Measurements from ENCODE around the gene GFM1.

Gene GFM1

DNA sequence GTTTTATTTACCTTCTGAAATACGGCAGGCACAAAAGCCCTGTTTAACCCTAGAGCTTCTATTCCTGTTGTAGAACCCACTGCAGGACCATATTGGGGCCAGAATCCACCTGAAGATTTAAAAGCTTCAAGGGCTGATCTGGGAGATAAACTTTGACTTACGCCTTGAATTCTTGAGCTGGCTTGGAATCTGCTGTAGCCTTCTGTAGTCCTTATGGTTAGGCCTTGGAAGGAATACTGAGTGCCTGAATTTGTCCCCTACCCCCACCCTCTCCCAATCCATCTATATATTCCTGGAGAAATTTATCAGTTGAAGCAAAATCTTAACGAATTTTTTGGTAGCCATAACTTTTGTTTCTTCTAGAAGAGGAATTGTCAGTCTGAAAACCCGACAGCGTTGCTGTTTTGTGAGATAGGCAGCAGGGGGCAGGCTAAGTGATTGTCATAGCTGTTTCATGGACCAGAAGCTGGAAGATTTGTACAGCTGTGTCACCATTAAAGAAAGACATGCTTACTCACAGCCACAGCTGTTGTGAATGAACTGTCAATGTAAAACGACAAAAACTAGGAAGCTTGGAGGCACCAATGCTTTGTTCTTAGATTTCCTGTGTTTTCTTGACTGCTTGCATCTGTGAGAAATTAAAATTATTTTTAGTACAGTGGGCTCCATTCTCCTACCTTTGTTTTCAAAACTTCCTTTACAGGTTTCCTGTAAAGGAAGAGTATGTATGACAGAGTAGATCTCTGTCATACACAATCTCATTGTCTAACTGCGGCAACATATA is 15.3 kb downstream of the GFM1 start:
- no peaks in the 10 kb centered on the region for H3K9me3 Mint-ChIP-seq
- H3K27me3 Mint-ChIP-seq, result no peaks in the 10 kb centered on the region
- no peak overlapping the region for H3K27ac Mint-ChIP-seq
- intact Hi-C loops (cut with micrococcal nuclease), result loop anchor here (1.0 to 10.0 kb wide), 3 partner anchors 115 to 605 kb away; no protein-coding TSS in a partner anchor
- H3K4me3 Mint-ChIP-seq, result no peak overlapping the region
- no peaks in the 10 kb centered on the region for H3K4me1 Mint-ChIP-seq (ENCODE audit: low read depth)
- peaks cover 63% of the 10 kb centered on the region for H3K36me3 Mint-ChIP-seq (ENCODE audit: low read depth)

DNA sequence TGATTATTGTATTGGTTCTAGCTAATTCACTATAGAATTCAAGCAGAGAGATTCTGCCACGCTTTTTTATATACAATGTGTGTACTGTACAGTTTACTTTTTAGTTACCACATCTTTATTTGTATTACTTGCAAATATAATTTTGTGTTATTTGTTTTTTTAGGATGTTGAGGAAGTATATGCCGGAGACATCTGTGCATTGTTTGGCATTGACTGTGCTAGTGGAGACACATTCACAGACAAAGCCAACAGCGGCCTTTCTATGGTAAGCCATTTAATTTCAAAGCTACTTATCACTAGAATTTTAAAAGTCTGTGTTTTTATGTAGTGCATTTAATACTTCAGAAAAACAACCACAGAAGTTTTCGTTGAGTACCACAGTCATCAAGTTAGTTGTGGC is 16.4 kb downstream of the GFM1 start:
- intact Hi-C loops (cut with micrococcal nuclease), result no loop called here
- H3K27ac Mint-ChIP-seq, result no peak overlapping the region
- no peaks in the 10 kb centered on the region for H3K9me3 Mint-ChIP-seq
- peaks cover 65% of the 10 kb centered on the region for H3K36me3 Mint-ChIP-seq (ENCODE audit: low read depth)
- H3K4me3 Mint-ChIP-seq, result no peak overlapping the region
- H3K4me1 Mint-ChIP-seq (ENCODE audit: low read depth), result no peaks in the 10 kb centered on the region
- H3K27me3 Mint-ChIP-seq, result no peaks in the 10 kb centered on the region

GRCh38 chr3:158663246-158663645 is 18.9 kb downstream of the GFM1 start:
- H3K9me3 Mint-ChIP-seq, result no peaks in the 10 kb centered on the region
- no peaks in the 10 kb centered on the region for H3K27me3 Mint-ChIP-seq
- intact Hi-C loops (cut with micrococcal nuclease), result no loop called here
- H3K4me1 Mint-ChIP-seq (ENCODE audit: low read depth), result no peaks in the 10 kb centered on the region
- no peak overlapping the region for H3K27ac Mint-ChIP-seq
- peaks cover 51% of the 10 kb centered on the region for H3K36me3 Mint-ChIP-seq (ENCODE audit: low read depth)
- no peak overlapping the region for H3K4me3 Mint-ChIP-seq

- Mint-ChIP-seq H3K4me1 (ENCODE audit: low read depth) (no peaks in the 10 kb centered on the region), H3K9me3 (no peaks in the 10 kb centered on the region), H3K27me3 (no peaks in the 10 kb centered on the region), H3K36me3 (ENCODE audit: low read depth) (peaks cover 57% of the 10 kb centered on the region), H3K4me3 (no peak overlapping the region), H3K27ac (no peak overlapping the region)
- intact Hi-C loops (cut with micrococcal nuclease), result no loop called here
Measured at GRCh38 chr3:158663832-158664231, 19.5 kb downstream of the GFM1 start.

DNA sequence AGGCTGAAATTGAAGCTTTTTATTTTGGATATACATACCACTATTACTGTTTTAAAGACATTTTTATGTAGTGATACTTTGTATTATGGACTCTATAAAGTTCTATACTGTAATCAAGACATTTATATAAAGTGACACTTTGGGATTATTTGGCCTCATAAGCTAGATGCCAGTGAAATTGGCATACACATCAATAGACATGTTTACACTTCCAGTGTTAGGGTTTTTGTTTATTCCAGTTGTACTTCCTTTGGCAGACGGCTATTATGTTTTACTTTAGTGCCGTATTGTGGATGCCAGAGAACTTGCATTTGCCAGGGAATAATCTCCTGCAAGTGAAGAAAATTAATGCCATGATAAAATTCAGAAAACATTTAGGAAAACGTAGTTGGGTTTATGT is 22.1 kb downstream of the GFM1 start:
- Mint-ChIP-seq H3K4me1 (ENCODE audit: low read depth) (no peaks in the 10 kb centered on the region), H3K27me3 (no peaks in the 10 kb centered on the region), H3K27ac (no peak overlapping the region), H3K4me3 (no peak overlapping the region), H3K36me3 (ENCODE audit: low read depth) (peaks cover 65% of the 10 kb centered on the region), H3K9me3 (no peaks in the 10 kb centered on the region)
- intact Hi-C loops (cut with micrococcal nuclease), result no loop called here

DNA sequence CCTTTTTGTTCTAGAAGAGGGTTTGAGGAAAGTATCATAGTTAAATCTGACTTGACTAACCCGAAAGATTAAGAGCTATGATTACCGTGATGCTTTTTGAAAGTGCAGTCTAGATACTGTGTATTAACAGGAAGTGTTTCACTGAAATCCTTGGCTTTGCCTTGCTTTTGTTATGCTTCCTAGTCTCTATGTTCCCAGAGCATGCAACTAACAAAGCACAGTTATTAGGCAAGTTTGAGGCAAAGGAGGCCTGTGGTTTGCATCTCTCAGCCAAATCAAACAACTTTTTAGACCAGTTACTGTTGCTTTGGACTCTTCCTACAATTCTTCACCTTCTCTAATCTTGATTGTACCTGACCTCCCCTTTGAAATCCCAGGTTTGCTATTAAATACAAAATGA is 24.2 kb downstream of the GFM1 start:
- Mint-ChIP-seq H3K36me3 (ENCODE audit: low read depth) (peaks cover 64% of the 10 kb centered on the region), H3K27me3 (no peaks in the 10 kb centered on the region), H3K4me1 (ENCODE audit: low read depth) (peaks cover 15% of the 10 kb centered on the region), H3K4me3 (no peak overlapping the region), H3K9me3 (no peaks in the 10 kb centered on the region), H3K27ac (no peak overlapping the region)
- intact Hi-C loops (cut with micrococcal nuclease), result no loop called here

DNA sequence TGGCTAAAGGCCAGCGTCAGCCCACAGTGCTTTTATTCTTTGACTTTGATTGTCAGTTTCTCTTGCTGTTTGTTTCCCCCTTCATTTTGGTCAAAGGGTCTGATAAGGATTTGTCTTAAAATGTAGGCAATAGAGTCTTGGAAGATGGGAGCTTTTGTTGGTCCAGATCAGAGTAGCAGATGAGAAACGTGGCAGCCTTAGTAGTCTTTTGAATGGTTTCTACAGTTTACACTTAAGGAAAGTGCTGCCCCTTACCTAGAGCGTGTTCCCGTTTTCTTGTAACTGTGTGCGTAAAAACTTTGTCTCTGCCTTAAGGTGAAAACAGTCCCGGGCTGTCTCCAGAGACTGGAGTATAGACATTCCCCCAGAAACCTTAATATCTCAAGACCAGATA is 27.5 kb downstream of the GFM1 start:
- peak overlapping the region; percentile 93 for H3K4me3 Mint-ChIP-seq
- no peaks in the 10 kb centered on the region for H3K9me3 Mint-ChIP-seq
- peaks cover 15% of the 10 kb centered on the region for H3K4me1 Mint-ChIP-seq (ENCODE audit: low read depth)
- intact Hi-C loops (cut with micrococcal nuclease), result loop anchor here (5.0 kb wide), 1 partner anchor 35 kb away; no protein-coding TSS in a partner anchor
- H3K36me3 Mint-ChIP-seq (ENCODE audit: low read depth), result peaks cover 58% of the 10 kb centered on the region
- peak overlapping the region; percentile 89 for H3K27ac Mint-ChIP-seq
- no peaks in the 10 kb centered on the region for H3K27me3 Mint-ChIP-seq

GRCh38 chr3:158672215-158673176 is 28.2 kb downstream of the GFM1 start, which contains the start of gene LXN:
LXN (minus strand) TSS chr3:158672648; CDS start chr3:158672478, 170 bp downstream.
- intact Hi-C loops (cut with micrococcal nuclease), result loop anchor here (5.0 kb wide), 1 partner anchor 35 kb away; no protein-coding TSS in a partner anchor
- Mint-ChIP-seq H3K27ac (peak within 1 kb of the TSS; percentile 89), H3K36me3 (ENCODE audit: low read depth) (peaks cover 60% of the 10 kb centered on the region), H3K9me3 (no peaks in the 10 kb centered on the region), H3K27me3 (no peaks in the 10 kb centered on the region), H3K4me3 (peak within 1 kb of the TSS; percentile 93), H3K4me1 (ENCODE audit: low read depth) (peaks cover 15% of the 10 kb centered on the region)

GRCh38 chr3:158678687-158679086 is 34.4 kb downstream of the GFM1 start:
- no peaks in the 10 kb centered on the region for H3K27me3 Mint-ChIP-seq
- peaks cover 46% of the 10 kb centered on the region for H3K36me3 Mint-ChIP-seq (ENCODE audit: low read depth)
- no peak overlapping the region for H3K27ac Mint-ChIP-seq
- H3K9me3 Mint-ChIP-seq, result no peaks in the 10 kb centered on the region
- no peak overlapping the region for H3K4me3 Mint-ChIP-seq
- no peaks in the 10 kb centered on the region for H3K4me1 Mint-ChIP-seq (ENCODE audit: low read depth)
- intact Hi-C loops (cut with micrococcal nuclease), result no loop called here

DNA sequence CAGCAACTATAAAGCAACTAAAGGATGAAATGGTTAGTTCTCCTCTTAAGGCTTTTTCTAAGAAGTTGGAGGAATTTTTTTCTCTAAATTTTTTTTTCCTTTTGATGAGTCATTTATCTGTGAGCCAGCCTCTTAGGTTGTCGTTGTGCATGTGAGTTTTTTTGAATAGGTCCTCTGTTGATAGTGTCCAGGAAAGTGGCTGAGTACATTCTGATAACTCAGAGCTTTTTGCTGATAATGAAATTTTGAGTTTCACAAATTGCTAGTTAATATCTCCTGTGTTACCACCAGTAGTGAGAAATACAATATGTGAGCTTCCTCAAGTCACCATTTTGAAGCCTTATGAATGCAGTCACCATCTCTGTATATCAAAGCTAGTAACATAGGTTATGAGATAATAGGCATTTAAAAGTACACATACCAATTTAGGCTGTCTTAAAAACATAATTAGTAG is 35.2 kb downstream of the GFM1 start:
- intact Hi-C loops (cut with micrococcal nuclease), result no loop called here
- Mint-ChIP-seq H3K4me3 (no peak overlapping the region), H3K4me1 (ENCODE audit: low read depth) (no peaks in the 10 kb centered on the region), H3K27ac (no peak overlapping the region), H3K9me3 (no peaks in the 10 kb centered on the region), H3K36me3 (ENCODE audit: low read depth) (peaks cover 46% of the 10 kb centered on the region), H3K27me3 (no peaks in the 10 kb centered on the region)

DNA sequence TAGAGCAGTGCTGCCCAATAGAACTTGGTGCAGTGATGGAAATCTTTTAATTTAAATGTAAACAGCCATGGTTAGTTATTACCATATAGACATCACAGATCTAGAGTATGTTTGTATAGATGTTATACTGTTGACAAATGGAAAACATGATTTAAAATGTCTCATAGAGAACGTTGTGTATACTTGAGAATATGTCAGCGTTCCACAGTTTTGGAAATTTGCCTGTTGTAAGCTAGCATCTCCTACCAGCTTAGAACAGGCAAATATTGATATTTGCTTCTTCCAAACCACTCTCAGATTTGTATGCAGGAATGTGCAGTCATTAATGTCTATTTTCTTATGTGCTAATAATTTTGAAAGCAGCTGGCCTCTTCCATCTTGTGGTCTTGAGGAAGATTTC is 36.5 kb downstream of the GFM1 start:
- Mint-ChIP-seq H3K27me3 (no peaks in the 10 kb centered on the region), H3K4me1 (ENCODE audit: low read depth) (no peaks in the 10 kb centered on the region), H3K36me3 (ENCODE audit: low read depth) (peaks cover 49% of the 10 kb centered on the region), H3K9me3 (no peaks in the 10 kb centered on the region), H3K27ac (no peak overlapping the region), H3K4me3 (no peak overlapping the region)
- intact Hi-C loops (cut with micrococcal nuclease), result no loop called here

DNA sequence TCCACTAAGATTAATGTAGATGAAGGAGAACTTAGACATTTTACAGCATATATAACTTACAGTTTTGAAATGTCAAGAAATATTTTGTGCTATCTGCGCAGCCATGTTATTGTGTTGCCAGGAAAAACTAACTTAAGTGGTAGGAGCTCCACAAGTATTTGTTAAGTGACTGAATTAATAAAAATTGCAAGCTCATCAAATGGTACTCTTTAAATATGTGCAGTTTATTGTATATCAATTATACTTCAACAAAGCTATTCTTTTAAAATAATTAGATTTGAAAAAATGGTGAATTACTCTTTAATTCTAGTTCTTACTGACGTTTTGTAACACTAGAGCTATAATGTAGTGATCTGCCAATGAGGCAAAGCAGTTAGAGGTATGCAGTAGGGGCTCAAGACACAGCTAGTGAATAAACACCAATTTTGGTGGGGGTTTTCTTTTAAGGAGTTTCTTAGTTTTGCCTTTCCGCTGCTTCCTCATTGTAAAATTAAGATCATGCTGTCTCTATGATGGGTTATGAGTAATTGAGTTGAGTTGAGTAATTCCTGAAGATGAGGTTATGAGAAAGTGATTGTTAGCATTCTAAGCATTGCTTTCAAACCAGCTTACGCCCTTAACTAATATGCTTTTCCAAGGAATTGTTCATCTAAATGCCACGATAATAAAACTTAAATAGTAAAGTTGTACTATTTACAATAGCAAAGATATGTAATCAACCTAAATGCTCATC is 39.1 kb downstream of the GFM1 start:
- peaks cover 5% of the 10 kb centered on the region for H3K4me1 Mint-ChIP-seq (ENCODE audit: low read depth)
- no peaks in the 10 kb centered on the region for H3K9me3 Mint-ChIP-seq
- peaks cover 30% of the 10 kb centered on the region for H3K36me3 Mint-ChIP-seq (ENCODE audit: low read depth)
- no peak overlapping the region for H3K27ac Mint-ChIP-seq
- intact Hi-C loops (cut with micrococcal nuclease), result no loop called here
- no peaks in the 10 kb centered on the region for H3K27me3 Mint-ChIP-seq
- no peak overlapping the region for H3K4me3 Mint-ChIP-seq

DNA sequence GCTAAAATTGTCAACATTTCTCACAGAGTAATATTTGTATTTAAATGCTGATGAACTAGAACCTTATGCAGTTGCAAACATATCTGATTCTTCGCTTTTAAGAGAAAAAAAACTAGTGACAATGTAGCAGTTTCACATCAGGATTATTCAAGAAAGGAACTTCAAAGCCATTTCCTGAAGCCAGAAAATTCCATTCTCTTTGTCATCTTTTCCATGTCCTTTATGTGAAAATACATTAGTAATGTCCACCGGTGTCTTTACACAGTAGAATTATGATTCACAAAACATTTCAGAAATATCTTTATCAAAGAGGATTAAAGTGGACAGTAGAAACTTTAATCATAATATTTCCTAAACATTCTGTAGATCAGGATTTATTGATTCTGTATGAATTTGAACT is 40.8 kb downstream of the GFM1 start:
- Mint-ChIP-seq H3K36me3 (ENCODE audit: low read depth) (peaks cover 38% of the 10 kb centered on the region), H3K4me3 (no peak overlapping the region), H3K27me3 (no peaks in the 10 kb centered on the region), H3K9me3 (no peaks in the 10 kb centered on the region), H3K27ac (no peak overlapping the region), H3K4me1 (ENCODE audit: low read depth) (peaks cover 8% of the 10 kb centered on the region)
- intact Hi-C loops (cut with micrococcal nuclease), result no loop called here

Measured in dendritic cell treated with granulocyte-macrophage colony-stimulating factor and Interleukin-4, amounts not matched to agents 40 ng/mL and 50 ng/mL, for 4 days (primary cell).